Activated naive CD4-positive, alpha-beta T cell (primary cell): Measurements from ENCODE around the gene CALML6.

Experiments used
- DNase-seq, 4 experiments: peaks; one replicate each; lab custom pipeline; 2025; lab: John Stamatoyannopoulos, UW

Gene CALML6

DNA sequence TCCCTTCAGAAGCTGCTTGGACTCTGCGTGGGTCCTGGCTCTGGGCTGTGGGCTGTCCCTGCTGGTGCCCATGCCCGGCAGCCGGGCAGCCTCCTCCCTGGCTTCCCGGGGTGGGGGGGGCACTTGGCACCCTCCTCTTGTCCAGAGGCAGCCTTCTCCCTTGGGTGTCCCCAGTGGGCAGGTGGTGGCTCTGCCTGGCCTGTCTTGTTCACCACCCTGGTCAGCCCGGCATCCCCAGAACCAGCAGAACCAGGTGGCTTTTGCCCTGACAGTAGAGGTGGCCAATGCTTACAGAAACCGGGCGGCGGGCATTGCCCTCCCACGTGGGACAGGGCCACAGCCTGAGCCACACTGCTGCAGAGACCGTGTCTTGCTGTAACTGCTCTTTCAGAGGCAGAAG lies 50.5 kb downstream of the CALML6 start:
- DNase-seq, result no peak

DNA sequence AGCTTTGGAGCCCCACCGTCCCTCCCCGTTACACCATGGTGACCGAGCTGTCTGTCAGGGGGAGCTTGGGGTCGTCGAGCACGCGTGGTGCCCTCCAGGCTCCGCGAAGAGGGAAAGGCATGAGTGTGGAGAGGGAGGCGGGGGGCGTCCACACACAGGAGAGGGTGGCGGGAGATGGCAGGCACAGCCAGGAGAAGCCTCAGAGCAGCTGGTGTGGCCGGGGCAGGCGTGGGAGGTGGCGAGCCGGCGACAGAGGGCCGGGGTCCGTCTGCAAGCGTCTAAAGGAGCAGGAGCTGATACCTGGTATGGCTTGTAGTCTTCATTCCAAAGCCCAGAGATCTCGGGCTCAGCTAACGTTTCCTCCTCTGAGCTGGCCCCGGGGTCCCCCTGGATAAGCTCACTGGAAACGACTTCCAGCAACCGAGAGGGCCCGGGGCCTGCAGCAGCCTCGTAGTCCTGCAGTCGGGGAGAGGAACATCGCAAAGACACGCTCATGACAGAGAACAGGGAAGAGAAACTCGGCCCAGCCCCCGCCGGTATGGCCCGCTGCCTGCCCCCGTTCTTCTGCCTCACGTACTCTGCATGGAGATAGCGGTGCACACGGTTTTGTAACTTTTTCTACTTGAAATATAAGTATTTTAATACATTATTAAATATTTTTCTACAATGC lies 51.1 kb downstream of the CALML6 start:
- no peak for DNase-seq
